Measurements from ENCODE around the gene NAA40. TPM values are rescaled to one million over a fixed set of nuclear protein-coding genes. Genes with fewer than 3 reads are reported as not detected.
"Not testable (repeated sequence)": the region's sequence is repeated elsewhere in the genome, so short reads cannot be mapped to it uniquely, and the experiment has no call there.

The NAA40 gene
- total RNA-seq, 1 donor from 2014 or later: 48.2 TPM

GRCh38 chr11:63961608-63962412 lies 23.0 kb downstream of the NAA40 start:
- H3K4me3 Mint-ChIP-seq (ENCODE audit: unreplicated experiment): no peak overlapping the region
- H3K27ac Mint-ChIP-seq (ENCODE audit: unreplicated experiment): no peak overlapping the region
- no peaks in the 10 kb centered on the region for H3K4me1 Mint-ChIP-seq (ENCODE audit: unreplicated experiment)
- no peaks in the 10 kb centered on the region for H3K9me3 Mint-ChIP-seq (ENCODE audit: unreplicated experiment)
- TF ChIP-seq CTCF (IDR thresholded peaks at IDR 0.05; ENCODE audit: unreplicated experiment): no peak
- H3K36me3 Mint-ChIP-seq (ENCODE audit: low read depth, unreplicated experiment): no peaks in the 10 kb centered on the region
- H3K27me3 Mint-ChIP-seq (ENCODE audit: unreplicated experiment): peaks cover 10% of the 10 kb centered on the region
- DNase-seq (ENCODE audit: low spot score): no peak

GRCh38 chr11:63963895-63964294 lies 25.1 kb downstream of the NAA40 start:
- not testable (repeated sequence) for H3K4me1 Mint-ChIP-seq (ENCODE audit: unreplicated experiment); H3K27ac Mint-ChIP-seq (ENCODE audit: unreplicated experiment); H3K4me3 Mint-ChIP-seq (ENCODE audit: unreplicated experiment); H3K9me3 Mint-ChIP-seq (ENCODE audit: unreplicated experiment); DNase-seq (ENCODE audit: low spot score); H3K36me3 Mint-ChIP-seq (ENCODE audit: low read depth, unreplicated experiment)
- peaks cover 10% of the 10 kb centered on the region for H3K27me3 Mint-ChIP-seq (ENCODE audit: unreplicated experiment)

GRCh38 chr11:63966444-63966843 lies 27.6 kb downstream of the NAA40 start:
- Mint-ChIP-seq H3K36me3 (ENCODE audit: low read depth, unreplicated experiment) (no peaks in the 10 kb centered on the region), H3K9me3 (ENCODE audit: unreplicated experiment) (no peaks in the 10 kb centered on the region), H3K4me1 (ENCODE audit: unreplicated experiment) (no peaks in the 10 kb centered on the region), H3K4me3 (ENCODE audit: unreplicated experiment) (no peak overlapping the region), H3K27ac (ENCODE audit: unreplicated experiment) (no peak overlapping the region), H3K27me3 (ENCODE audit: unreplicated experiment) (peaks cover 8% of the 10 kb centered on the region)
- TF ChIP-seq CTCF (IDR thresholded peaks at IDR 0.05; ENCODE audit: unreplicated experiment): no peak
- DNase-seq (ENCODE audit: low spot score): no peak

- H3K9me3 Mint-ChIP-seq (ENCODE audit: unreplicated experiment): no peaks in the 10 kb centered on the region
- peaks cover 10% of the 10 kb centered on the region for H3K27me3 Mint-ChIP-seq (ENCODE audit: unreplicated experiment)
- peaks cover 5% of the 10 kb centered on the region for H3K4me1 Mint-ChIP-seq (ENCODE audit: unreplicated experiment)
- no peak overlapping the region for H3K4me3 Mint-ChIP-seq (ENCODE audit: unreplicated experiment)
- no peak overlapping the region for H3K27ac Mint-ChIP-seq (ENCODE audit: unreplicated experiment)
- no peaks in the 10 kb centered on the region for H3K36me3 Mint-ChIP-seq (ENCODE audit: low read depth, unreplicated experiment)
- DNase-seq (ENCODE audit: low spot score): no peak
- no peak for TF ChIP-seq CTCF (IDR thresholded peaks at IDR 0.05; ENCODE audit: unreplicated experiment)
Measured at GRCh38 chr11:63969461-63969860, 30.7 kb downstream of the NAA40 start.

- no peak for TF ChIP-seq CTCF (IDR thresholded peaks at IDR 0.05; ENCODE audit: unreplicated experiment)
- no peak overlapping the region for H3K4me3 Mint-ChIP-seq (ENCODE audit: unreplicated experiment)
- H3K4me1 Mint-ChIP-seq (ENCODE audit: unreplicated experiment): peaks cover 10% of the 10 kb centered on the region
- no peaks in the 10 kb centered on the region for H3K36me3 Mint-ChIP-seq (ENCODE audit: low read depth, unreplicated experiment)
- no peak for DNase-seq (ENCODE audit: low spot score)
- peaks cover 13% of the 10 kb centered on the region for H3K27me3 Mint-ChIP-seq (ENCODE audit: unreplicated experiment)
- no peaks in the 10 kb centered on the region for H3K9me3 Mint-ChIP-seq (ENCODE audit: unreplicated experiment)
- no peak overlapping the region for H3K27ac Mint-ChIP-seq (ENCODE audit: unreplicated experiment)
Measured at GRCh38 chr11:63970902-63971301, 32.1 kb downstream of the NAA40 start.

- not testable (repeated sequence) for H3K36me3 Mint-ChIP-seq (ENCODE audit: low read depth, unreplicated experiment); DNase-seq (ENCODE audit: low spot score)
- H3K27ac Mint-ChIP-seq (ENCODE audit: unreplicated experiment): peak overlapping the region; percentile 100
Measured at GRCh38 chr11:63973912-63974258, 35.1 kb downstream of the NAA40 start.

More at GRCh38 chr11:63973912-63974258, 35.1 kb downstream of the NAA40 start:
- not testable (repeated sequence) for H3K9me3 Mint-ChIP-seq (ENCODE audit: unreplicated experiment)
- H3K4me3 Mint-ChIP-seq (ENCODE audit: unreplicated experiment): peak overlapping the region; percentile 99
- H3K27me3 Mint-ChIP-seq (ENCODE audit: unreplicated experiment): peaks cover 12% of the 10 kb centered on the region
- H3K4me1 Mint-ChIP-seq (ENCODE audit: unreplicated experiment): peaks cover 22% of the 10 kb centered on the region

Data from endothelial cell (in vitro differentiated cells).